ENCODE measurements around the gene DNAJC4. TPM values are rescaled to one million over a fixed set of nuclear protein-coding genes. Genes with fewer than 3 reads are reported as not detected.
"Not testable (repeated sequence)": the region's sequence is repeated elsewhere in the genome, so short reads cannot be mapped to it uniquely, and the experiment has no call there.

The DNAJC4 gene
- total and polyA plus RNA-seq, 9 of the 15 experiments (the other 6 are each of a cell fraction or from before 2014, with no cell fraction given), result 4.0 to 32.6 (median 19.9) TPM

DNA sequence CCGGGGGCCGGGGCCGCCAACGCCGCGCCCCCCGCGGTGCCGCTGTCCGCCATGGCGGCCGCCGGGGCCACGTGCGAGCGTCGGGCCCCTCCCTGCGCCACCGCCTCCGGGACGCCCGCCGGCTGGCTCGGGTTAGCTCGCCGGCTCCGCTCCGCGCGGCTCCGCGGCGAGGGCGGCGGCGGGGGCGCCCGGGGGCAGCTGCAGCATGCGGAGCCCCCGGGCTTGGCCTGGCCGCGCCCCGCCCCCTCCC, 16.2 kb downstream of the DNAJC4 start:
- POLR2A ChIA-PET, result interaction anchor here (0.7 to 7.8 kb wide), 8 partner anchors 11 to 1875 kb away, joined by 3 to 58 read pairs (median 6); partner anchors contain the start of genes STIP1 and VEGFB
- 0% methylated on average over 15 of the region's 43 CpGs for WGBS (ENCODE audit: insufficient coverage, low coverage, missing lambda C conversion rate)
- H2AFZ ChIP-seq (ENCODE audit: low read depth, low read length); BruUV-seq (replicated peaks); H3K4me2 ChIP-seq (ENCODE audit: insufficient read depth, low read length); DNase-seq (ENCODE audit: extremely low read depth in 1 of 4, low spot score in 3 of 4); FAIRE-seq; H3K9me1 ChIP-seq (ENCODE audit: control insufficient read depth, insufficient read depth, low read length); H3K27me3 ChIP-seq (ENCODE audit: control insufficient read depth in 2 of 2, insufficient read depth in 2 of 2, low read length in 2 of 2); ATAC-seq; CTCF ChIA-PET (ENCODE audit: low intra/inter-chr PET ratio); H3K9me3 ChIP-seq (replicated peaks; ENCODE audit: control insufficient read depth, insufficient read depth, low read depth, low read length); in situ Hi-C loops (cut with MboI); H4K20me1 ChIP-seq (replicated peaks; ENCODE audit: control insufficient read depth, insufficient read depth, low read length); TF ChIP-seq MYC (CRISPR knock-in tag; IDR thresholded peaks at IDR 0.05; ENCODE audit: borderline replicate concordance, low read depth): not testable (repeated sequence)
- H3K36me3 ChIP-seq (ENCODE audit: control insufficient read depth, insufficient read depth, low read length), result peaks cover 37% of the 10 kb centered on the region
- peaks cover 50% of the 10 kb centered on the region for H3K79me2 ChIP-seq (ENCODE audit: control insufficient read depth, insufficient read depth, low read length)
- peak overlapping the region; percentile 95 to 98; a peak in 3 of 4 replicates for H3K9ac ChIP-seq (ENCODE audit: insufficient read depth in 1 of 2, low read depth in 2 of 2, low read length in 2 of 2)
- H3K4me3 ChIP-seq, result peak overlapping the region; percentile 98
- H3K27ac ChIP-seq (ENCODE audit: extremely low read depth, low read depth, low read length), result peak overlapping the region; percentile 98; the same call in 2 of the 3 replicates
- intact Hi-C loops (cut with micrococcal nuclease), result loop anchor here (2.0 to 10.0 kb wide), 3 partner anchors 22 to 58 kb away; partner anchors contain the start of genes CATSPERZ, ESRRA and FERMT3
- peaks cover 41 to 92% of the 10 kb centered on the region in 2 experiments for H3K4me1 ChIP-seq (replicated peaks in 1 of 2; ENCODE audit: control insufficient read depth in 2 of 2, insufficient read depth in 2 of 2, low read length in 2 of 2)
- TF ChIP-seq YY1 (IDR thresholded peaks at IDR 0.05; ENCODE audit: borderline replicate concordance in 1 of 3, control insufficient read depth in 1 of 3, extremely low read depth in 1 of 3, insufficient read depth in 3 of 3, insufficient read length in 1 of 3, insufficient replicate concordance in 2 of 3, low read depth in 1 of 3, low read length in 2 of 3), result peak in 2 of 3 experiments; percentile 78 to 80
- TF ChIP-seq RBM25 (IDR thresholded peaks at IDR 0.05; ENCODE audit: low read depth, low read length, severe bottlenecking), result peak; percentile 72
- TF ChIP-seq SIN3A (IDR thresholded peaks at IDR 0.05; ENCODE audit: borderline replicate concordance in 2 of 2, control insufficient read depth in 1 of 2, low read depth in 2 of 2, low read length in 2 of 2), result peak in 1 of 2 experiments; percentile 37; a peak in 1 of 4 replicates
- TF ChIP-seq, protein P1, sequence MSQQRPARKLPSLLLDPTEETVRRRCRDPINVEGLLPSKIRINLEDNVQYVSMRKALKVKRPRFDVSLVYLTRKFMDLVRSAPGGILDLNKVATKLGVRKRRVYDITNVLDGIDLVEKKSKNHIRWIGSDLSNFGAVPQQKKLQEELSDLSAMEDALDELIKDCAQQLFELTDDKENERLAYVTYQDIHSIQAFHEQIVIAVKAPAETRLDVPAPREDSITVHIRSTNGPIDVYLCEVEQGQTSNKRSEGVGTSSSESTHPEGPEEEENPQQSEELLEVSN (IDR thresholded peaks at IDR 0.05; ENCODE audit: borderline replicate concordance in 1 of 2, extremely low read depth in 1 of 2, insufficient read depth in 1 of 2, insufficient read length in 1 of 2, low read depth in 1 of 2, low read length in 1 of 2, poor library complexity in 1 of 2, severe bottlenecking in 1 of 2), result peak in 1 of 2 experiments; percentile 71
- TF ChIP-seq SMAD4 (CRISPR knock-in tag; conservative IDR thresholded peaks at IDR 0.05), result peak; percentile 14; the same call in 1 of the 2 replicates
- TF ChIP-seq NONO (IDR thresholded peaks at IDR 0.05; ENCODE audit: low read depth in 2 of 2, low read length in 1 of 2), result peak in 1 of 2 experiments; percentile 55; a peak in 1 of 4 replicates
- TF ChIP-seq CCNT2 (IDR thresholded peaks at IDR 0.05; ENCODE audit: borderline replicate concordance, extremely low read depth, insufficient read length, low read depth, low read length), result peak; percentile 26
- TF ChIP-seq, protein P2, sequence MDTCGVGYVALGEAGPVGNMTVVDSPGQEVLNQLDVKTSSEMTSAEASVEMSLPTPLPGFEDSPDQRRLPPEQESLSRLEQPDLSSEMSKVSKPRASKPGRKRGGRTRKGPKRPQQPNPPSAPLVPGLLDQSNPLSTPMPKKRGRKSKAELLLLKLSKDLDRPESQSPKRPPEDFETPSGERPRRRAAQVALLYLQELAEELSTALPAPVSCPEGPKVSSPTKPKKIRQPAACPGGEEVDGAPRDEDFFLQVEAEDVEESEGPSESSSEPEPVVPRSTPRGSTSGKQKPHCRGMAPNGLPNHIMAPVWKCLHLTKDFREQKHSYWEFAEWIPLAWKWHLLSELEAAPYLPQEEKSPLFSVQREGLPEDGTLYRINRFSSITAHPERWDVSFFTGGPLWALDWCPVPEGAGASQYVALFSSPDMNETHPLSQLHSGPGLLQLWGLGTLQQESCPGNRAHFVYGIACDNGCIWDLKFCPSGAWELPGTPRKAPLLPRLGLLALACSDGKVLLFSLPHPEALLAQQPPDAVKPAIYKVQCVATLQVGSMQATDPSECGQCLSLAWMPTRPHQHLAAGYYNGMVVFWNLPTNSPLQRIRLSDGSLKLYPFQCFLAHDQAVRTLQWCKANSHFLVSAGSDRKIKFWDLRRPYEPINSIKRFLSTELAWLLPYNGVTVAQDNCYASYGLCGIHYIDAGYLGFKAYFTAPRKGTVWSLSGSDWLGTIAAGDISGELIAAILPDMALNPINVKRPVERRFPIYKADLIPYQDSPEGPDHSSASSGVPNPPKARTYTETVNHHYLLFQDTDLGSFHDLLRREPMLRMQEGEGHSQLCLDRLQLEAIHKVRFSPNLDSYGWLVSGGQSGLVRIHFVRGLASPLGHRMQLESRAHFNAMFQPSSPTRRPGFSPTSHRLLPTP (IDR thresholded peaks at IDR 0.05; ENCODE audit: borderline replicate concordance, extremely low read depth, insufficient read length), result peak; percentile 34
- peak; percentile 89 for TF ChIP-seq ZNF436 (CRISPR knock-in tag; IDR thresholded peaks at IDR 0.05)
- peak; percentile 66 for TF ChIP-seq CXXC5 (CRISPR knock-in tag; IDR thresholded peaks at IDR 0.05)
- peak; percentile 18 for TF ChIP-seq SAP30 (IDR thresholded peaks at IDR 0.05; ENCODE audit: borderline replicate concordance, insufficient read depth, low read depth, low read length, poor library complexity, severe bottlenecking)
- TF ChIP-seq MYC (IDR thresholded peaks at IDR 0.05; ENCODE audit: low read depth, low read length), result peak; percentile 70; the same call in 1 of the 2 replicates
- TF ChIP-seq ZFP36 (IDR thresholded peaks at IDR 0.05; ENCODE audit: low read depth, low read length, partially characterized antibody), result peak; percentile 90
